Measurements from ENCODE around the gene NOG. TPM values are rescaled to one million over a fixed set of nuclear protein-coding genes. Genes with fewer than 3 reads are reported as not detected.

Gene NOG
- total and polyA plus RNA-seq, 2 donors (not counting 3 experiments of a cell fraction or from before 2014, with no cell fraction given), result 0.63 to 2.3 TPM

DNA sequence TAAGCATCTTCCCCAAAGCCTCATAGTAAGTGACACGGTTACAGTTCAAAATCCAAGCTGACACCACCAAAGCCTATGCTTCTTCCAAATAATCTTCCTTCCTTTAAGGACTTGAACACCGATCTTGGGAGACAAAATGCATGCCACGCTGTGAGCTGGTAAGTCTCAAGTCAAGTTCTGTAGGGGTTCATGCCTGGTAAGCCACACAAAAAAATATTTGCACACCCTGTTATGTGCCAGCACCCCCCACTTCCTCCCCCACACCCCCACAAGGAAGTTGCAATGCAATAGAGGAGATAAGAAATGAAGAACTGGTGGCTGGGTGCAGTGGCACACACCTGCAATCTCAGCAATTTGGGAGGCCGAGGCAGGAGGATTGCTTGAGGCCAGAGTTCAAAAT lies 5.6 kb downstream of the NOG start:
- no peaks in the 10 kb centered on the region for H4K20me1 ChIP-seq (replicated peaks; ENCODE audit: control insufficient read depth, extremely low read depth, insufficient read depth, low read length)
- no peak overlapping the region for H3K4me2 ChIP-seq (ENCODE audit: insufficient read depth, low read length)
- FAIRE-seq (no peak), DNase-seq (ENCODE audit: low read depth, low spot score) (no peak)
- no peak overlapping the region for H2AFZ ChIP-seq (ENCODE audit: low read depth, low read length)
- no TSS peak for BruUV-seq (replicated peaks)
- H3K9ac ChIP-seq (replicated peaks; ENCODE audit: extremely low read depth, insufficient read depth, low read length), result no peak overlapping the region
- no peak overlapping the region for H3K4me3 ChIP-seq (replicated peaks in 1 of 3; ENCODE audit: insufficient read depth in 1 of 3, low read depth in 1 of 3, low read length in 3 of 3)
- H3K27ac ChIP-seq (ENCODE audit: insufficient read depth, low read depth, low read length), result no peak overlapping the region
- intact Hi-C loops (cut with micrococcal nuclease) (loop anchor here (10.0 kb wide), 1 partner anchor 284 kb away; no protein-coding TSS in a partner anchor), dilution Hi-C loops (cut with MboI; ENCODE audit: extremely low pct_ligation_motif_present, low sequenced_read_pairs) (loop anchor here (25.0 kb wide), 1 partner anchor 113 kb away; no protein-coding TSS in a partner anchor)
- no peak for TF ChIP-seq MYC (IDR thresholded peaks at IDR 0.05; ENCODE audit: low read depth, low read length)
- TF ChIP-seq EZH2 (IDR thresholded peaks at IDR 0.05; ENCODE audit: borderline replicate concordance, low read depth, low read length, severe bottlenecking), result no peak
- no peak for TF ChIP-seq POLR2A (IDR thresholded peaks at IDR 0.05; ENCODE audit: low read depth, low read length)
- TF ChIP-seq JUN (IDR thresholded peaks at IDR 0.05; ENCODE audit: borderline replicate concordance, insufficient read depth, insufficient read length, low read depth), result no peak
- no peak for TF ChIP-seq GATA2 (IDR thresholded peaks at IDR 0.05; ENCODE audit: insufficient read depth, insufficient read length, low read depth, low read length)
- no peak for TF ChIP-seq FOS (IDR thresholded peaks at IDR 0.05; ENCODE audit: borderline replicate concordance, insufficient read depth, low read length)
- TF ChIP-seq POLR2AphosphoS5 (IDR thresholded peaks at IDR 0.05; ENCODE audit: insufficient read depth, low read depth, low read length), result no peak
- TF ChIP-seq, protein P1, sequence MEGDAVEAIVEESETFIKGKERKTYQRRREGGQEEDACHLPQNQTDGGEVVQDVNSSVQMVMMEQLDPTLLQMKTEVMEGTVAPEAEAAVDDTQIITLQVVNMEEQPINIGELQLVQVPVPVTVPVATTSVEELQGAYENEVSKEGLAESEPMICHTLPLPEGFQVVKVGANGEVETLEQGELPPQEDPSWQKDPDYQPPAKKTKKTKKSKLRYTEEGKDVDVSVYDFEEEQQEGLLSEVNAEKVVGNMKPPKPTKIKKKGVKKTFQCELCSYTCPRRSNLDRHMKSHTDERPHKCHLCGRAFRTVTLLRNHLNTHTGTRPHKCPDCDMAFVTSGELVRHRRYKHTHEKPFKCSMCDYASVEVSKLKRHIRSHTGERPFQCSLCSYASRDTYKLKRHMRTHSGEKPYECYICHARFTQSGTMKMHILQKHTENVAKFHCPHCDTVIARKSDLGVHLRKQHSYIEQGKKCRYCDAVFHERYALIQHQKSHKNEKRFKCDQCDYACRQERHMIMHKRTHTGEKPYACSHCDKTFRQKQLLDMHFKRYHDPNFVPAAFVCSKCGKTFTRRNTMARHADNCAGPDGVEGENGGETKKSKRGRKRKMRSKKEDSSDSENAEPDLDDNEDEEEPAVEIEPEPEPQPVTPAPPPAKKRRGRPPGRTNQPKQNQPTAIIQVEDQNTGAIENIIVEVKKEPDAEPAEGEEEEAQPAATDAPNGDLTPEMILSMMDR (IDR thresholded peaks at IDR 0.05; ENCODE audit: extremely low read depth in 1 of 2, insufficient read depth in 1 of 2, low read depth in 1 of 2, low read length in 2 of 2), result no peak
- TF ChIP-seq, protein P2, sequence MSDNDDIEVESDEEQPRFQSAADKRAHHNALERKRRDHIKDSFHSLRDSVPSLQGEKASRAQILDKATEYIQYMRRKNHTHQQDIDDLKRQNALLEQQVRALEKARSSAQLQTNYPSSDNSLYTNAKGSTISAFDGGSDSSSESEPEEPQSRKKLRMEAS (IDR thresholded peaks at IDR 0.05; ENCODE audit: insufficient read depth, insufficient read length), result no peak
- no peaks in the 10 kb centered on the region for H3K79me2 ChIP-seq (ENCODE audit: control insufficient read depth, insufficient read depth, low read length)
- H3K9me3 ChIP-seq (replicated peaks; ENCODE audit: control insufficient read depth, insufficient read depth, low read length), result no peaks in the 10 kb centered on the region
- CTCF ChIA-PET, result interaction anchor here (1.4 to 6.1 kb wide), 3 partner anchors 38 to 181 kb away, joined by 3 to 45 read pairs (median 14); no protein-coding TSS in a partner anchor
- no peaks in the 10 kb centered on the region for H3K36me3 ChIP-seq (ENCODE audit: control insufficient read depth in 2 of 2, extremely low read depth in 1 of 2, insufficient read depth in 2 of 2, low read length in 2 of 2)
- no peaks in the 10 kb centered on the region for H3K9me1 ChIP-seq (replicated peaks; ENCODE audit: control insufficient read depth, extremely low read depth, insufficient read depth, low read length)
- POLR2A ChIA-PET, result no interaction called here
- peaks cover 30 to 42% of the 10 kb centered on the region in 2 experiments for H3K27me3 ChIP-seq (ENCODE audit: control insufficient read depth in 2 of 2, insufficient read depth in 2 of 2, low read length in 2 of 2)
- H3K4me1 ChIP-seq (ENCODE audit: control insufficient read depth, extremely low read depth, insufficient read depth, low read length), result peaks cover 16% of the 10 kb centered on the region

Measured in endothelial cell of umbilical vein (primary cell).